Prostate gland (tissue), 2 donors: ENCODE measurements around the gene NBAS.

Source experiments
- POLR2A ChIP-seq: fragments of 450-650 bp; IDR thresholded peaks from one replicate; pipeline ENCODE4 v1.6.1; 2016; ENCODE audit warnings: antibody characterized with exemption, mild to moderate bottlenecking
- TF ChIP-seq, protein P1 (sequence below), 4 experiments: fragments of 200-600 bp in 2 of 4; fragments of 450-650 bp in 2 of 4; sonication (generic) in 2 of 4; IDR thresholded peaks; 1 replicate in 3 of 4; 2 replicates in 1 of 4; pipeline ENCODE4 v1.5.1; 2016 to 2019; ENCODE audit warnings: antibody characterized with exemption in 4 of 4, mild to moderate bottlenecking in 2 of 4, moderate library complexity in 2 of 4

- TF ChIP-seq, protein P1, sequence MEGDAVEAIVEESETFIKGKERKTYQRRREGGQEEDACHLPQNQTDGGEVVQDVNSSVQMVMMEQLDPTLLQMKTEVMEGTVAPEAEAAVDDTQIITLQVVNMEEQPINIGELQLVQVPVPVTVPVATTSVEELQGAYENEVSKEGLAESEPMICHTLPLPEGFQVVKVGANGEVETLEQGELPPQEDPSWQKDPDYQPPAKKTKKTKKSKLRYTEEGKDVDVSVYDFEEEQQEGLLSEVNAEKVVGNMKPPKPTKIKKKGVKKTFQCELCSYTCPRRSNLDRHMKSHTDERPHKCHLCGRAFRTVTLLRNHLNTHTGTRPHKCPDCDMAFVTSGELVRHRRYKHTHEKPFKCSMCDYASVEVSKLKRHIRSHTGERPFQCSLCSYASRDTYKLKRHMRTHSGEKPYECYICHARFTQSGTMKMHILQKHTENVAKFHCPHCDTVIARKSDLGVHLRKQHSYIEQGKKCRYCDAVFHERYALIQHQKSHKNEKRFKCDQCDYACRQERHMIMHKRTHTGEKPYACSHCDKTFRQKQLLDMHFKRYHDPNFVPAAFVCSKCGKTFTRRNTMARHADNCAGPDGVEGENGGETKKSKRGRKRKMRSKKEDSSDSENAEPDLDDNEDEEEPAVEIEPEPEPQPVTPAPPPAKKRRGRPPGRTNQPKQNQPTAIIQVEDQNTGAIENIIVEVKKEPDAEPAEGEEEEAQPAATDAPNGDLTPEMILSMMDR (IDR thresholded peaks at IDR 0.05): no peak
- no peak for TF ChIP-seq POLR2A
Observed at GRCh38 chr2:15262792-15263191, 298.3 kb downstream of the NBAS start.
